Activated CD4-positive, alpha-beta T cell treated with anti-CD3 and anti-CD28 coated beads, Interleukin-2, amount 10 ng/mL, durations not matched to agents 7 days and 5 days (primary cell): ENCODE results near the gene ZDHHC3. TPM values are rescaled to one million over a fixed set of nuclear protein-coding genes. Genes with fewer than 3 reads are reported as not detected.
"Not testable (repeated sequence)": the region's sequence is repeated elsewhere in the genome, so short reads cannot be mapped to it uniquely, and the experiment has no call there.

Experiments used
- CTCF ChIA-PET: fragments of 350-600 bp; sonication (Branson Sonifier 250); formaldehyde crosslinking; loops from one replicate; lab custom pipeline; 2021; ENCODE audit warnings: antibody characterized with exemption; lab: Charles Lee
- POLR2A ChIA-PET: fragments of 350-600 bp; sonication (Branson Sonifier 250); formaldehyde crosslinking; loops from one replicate; lab custom pipeline; 2021; ENCODE audit warnings: antibody characterized with exemption; lab: Charles Lee
- DNase-seq: peaks from one replicate; pipeline ENCODE4 v3.0.0-alpha.2; 2020
- H3K27ac Mint-ChIP-seq: one replicate; pipeline ENCODE4 v1.8.0; 2021; ENCODE audit warnings: mild to moderate bottlenecking, moderate library complexity, mixed read lengths
- H3K27me3 Mint-ChIP-seq: one replicate; pipeline ENCODE4 v1.8.0; 2021; ENCODE audit warnings: mixed read lengths
- H3K36me3 Mint-ChIP-seq: one replicate; pipeline ENCODE4 v1.8.0; 2021; ENCODE audit warnings: low read depth, mixed read lengths
- H3K4me1 Mint-ChIP-seq: one replicate; pipeline ENCODE4 v1.8.0; 2021; ENCODE audit warnings: mixed read lengths
- H3K4me3 Mint-ChIP-seq: one replicate; pipeline ENCODE4 v1.8.0; 2021; ENCODE audit warnings: mild to moderate bottlenecking, moderate library complexity, mixed read lengths
- H3K9me3 Mint-ChIP-seq: one replicate; pipeline ENCODE4 v1.8.0; 2021; ENCODE audit warnings: mixed read lengths
- total RNA-seq, 2 experiments: library from RNA; stranded (reverse); gene quantifications; one replicate each; pipeline ENCODE4 v1.2.3, GENCODE V29; 2021

Gene ZDHHC3
- total RNA-seq, 2 experiments from 2014 or later, result 47.5 to 50.7 TPM

GRCh38 chr3:44957986-44958385, 18.0 kb downstream of the ZDHHC3 start:
- H3K27me3 Mint-ChIP-seq, result no peaks in the 10 kb centered on the region
- POLR2A ChIA-PET, result no interaction called here
- no peaks in the 10 kb centered on the region for H3K9me3 Mint-ChIP-seq
- peaks cover 2% of the 10 kb centered on the region for H3K4me1 Mint-ChIP-seq
- CTCF ChIA-PET, result interaction anchor here (0.6 kb wide), 1 partner anchor 18 kb away, joined by 3 read pairs; the partner anchor contains the start of genes EXOSC7 and ZDHHC3
- peaks cover 10% of the 10 kb centered on the region for H3K36me3 Mint-ChIP-seq
- no peak overlapping the region for H3K27ac Mint-ChIP-seq
- DNase-seq, result no peak
- H3K4me3 Mint-ChIP-seq, result no peak overlapping the region

DNA sequence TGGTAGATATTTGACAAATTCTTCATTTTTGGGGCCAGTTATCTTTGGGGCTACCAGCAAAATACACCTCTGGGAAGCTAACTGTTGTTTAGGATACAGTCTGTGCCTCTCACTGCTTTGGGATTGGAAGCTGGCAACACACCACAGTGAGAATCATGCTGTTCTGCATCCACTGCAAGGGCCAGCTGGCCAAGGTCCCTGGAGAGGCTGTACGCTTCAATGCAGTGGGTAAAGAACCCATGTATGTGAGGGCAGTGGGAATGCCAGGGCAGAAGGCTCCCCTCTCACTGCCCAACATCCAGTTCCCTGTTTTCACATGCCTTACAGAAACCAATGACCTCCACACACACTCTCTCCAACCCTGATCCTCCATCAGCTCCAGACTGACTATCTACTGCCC, 20.1 kb downstream of the ZDHHC3 start:
- POLR2A ChIA-PET, result no interaction called here

DNA sequence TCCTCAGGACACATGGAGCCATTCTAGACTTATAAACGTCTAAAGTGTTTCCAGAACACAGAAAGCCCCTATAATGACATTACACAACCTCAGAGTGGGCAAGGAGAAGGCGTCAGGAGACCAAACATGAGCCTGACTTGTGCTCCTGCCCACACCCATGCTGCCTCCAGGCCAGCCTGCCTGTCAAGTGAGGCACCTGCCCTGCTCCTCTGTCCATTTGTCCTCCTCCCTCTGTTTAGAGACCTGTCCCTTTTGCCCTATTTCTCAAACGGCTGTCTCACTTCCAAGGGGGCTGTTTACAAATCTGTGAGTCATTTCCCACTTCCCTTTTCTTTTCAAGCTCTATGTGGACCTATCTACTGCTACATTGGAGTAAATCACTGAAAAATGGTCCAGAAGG, 21.0 kb downstream of the ZDHHC3 start:
- H3K9me3 Mint-ChIP-seq, result no peaks in the 10 kb centered on the region
- CTCF ChIA-PET, result interaction anchor here (0.6 kb wide), 1 partner anchor 1722 kb away, joined by 3 read pairs; no protein-coding TSS in a partner anchor

More for the DNA sequence above, 20.1 kb downstream of the ZDHHC3 start:
- H3K9me3 Mint-ChIP-seq, result no peaks in the 10 kb centered on the region
- no peaks in the 10 kb centered on the region for H3K4me1 Mint-ChIP-seq
- no peak for DNase-seq
- H3K27me3 Mint-ChIP-seq, result no peaks in the 10 kb centered on the region
- peaks cover 14% of the 10 kb centered on the region for H3K36me3 Mint-ChIP-seq
- CTCF ChIA-PET, result interaction anchor here (0.7 to 0.8 kb wide), 2 partner anchors 16 kb away, joined by 3 to 4 read pairs; no protein-coding TSS in a partner anchor
- H3K4me3 Mint-ChIP-seq, result no peak overlapping the region
- no peak overlapping the region for H3K27ac Mint-ChIP-seq

DNA sequence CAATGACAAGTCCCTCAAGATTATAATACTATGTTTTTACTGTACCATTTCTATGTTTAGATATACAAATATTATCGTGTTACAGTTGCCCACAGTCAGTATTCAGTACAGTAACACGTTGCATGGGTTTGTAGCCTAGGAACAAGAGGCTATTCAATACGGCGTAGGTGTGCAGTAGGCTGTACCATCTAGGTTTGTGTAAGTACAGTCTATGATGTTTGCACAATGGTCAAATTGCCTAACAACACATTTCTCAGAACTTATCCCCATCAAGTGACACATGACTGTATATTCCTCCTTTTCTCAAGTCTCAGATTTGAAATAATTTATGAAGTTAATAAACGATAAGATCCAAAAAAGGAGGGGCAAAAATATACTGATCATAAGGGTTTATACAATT, 21.7 kb downstream of the ZDHHC3 start:
- H3K9me3 Mint-ChIP-seq, result no peaks in the 10 kb centered on the region
- DNase-seq, result no peak
- H3K4me3 Mint-ChIP-seq, result no peak overlapping the region
- H3K4me1 Mint-ChIP-seq, result no peaks in the 10 kb centered on the region
- H3K27me3 Mint-ChIP-seq, result no peaks in the 10 kb centered on the region
- ChIA-PET POLR2A (no interaction called here), CTCF (no interaction called here)
- no peak overlapping the region for H3K27ac Mint-ChIP-seq
- peaks cover 14% of the 10 kb centered on the region for H3K36me3 Mint-ChIP-seq

More for the DNA sequence above, 21.0 kb downstream of the ZDHHC3 start:
- no peak overlapping the region for H3K27ac Mint-ChIP-seq
- H3K36me3 Mint-ChIP-seq, result peaks cover 14% of the 10 kb centered on the region
- H3K4me1 Mint-ChIP-seq, result no peaks in the 10 kb centered on the region
- no peak overlapping the region for H3K4me3 Mint-ChIP-seq
- H3K27me3 Mint-ChIP-seq, result no peaks in the 10 kb centered on the region
- POLR2A ChIA-PET, result no interaction called here
- DNase-seq, result no peak

DNA sequence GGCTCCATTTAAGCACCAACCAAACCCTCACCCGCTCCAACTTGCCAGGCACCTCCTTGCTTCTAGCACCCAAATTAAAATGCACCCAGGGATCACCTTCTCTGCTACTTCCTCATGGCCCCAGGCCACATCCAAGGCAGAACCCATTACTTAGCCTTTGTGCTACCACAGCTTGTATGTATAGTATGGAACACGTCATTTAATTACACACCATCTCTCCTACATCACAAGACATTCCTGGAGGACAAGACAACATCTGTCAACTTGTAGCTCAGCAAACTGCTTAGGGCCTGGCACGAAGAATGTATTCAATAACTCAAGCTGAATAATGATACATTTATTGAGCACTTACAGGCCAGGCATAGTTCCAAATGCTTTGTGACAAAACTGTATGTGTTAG, 23.3 kb downstream of the ZDHHC3 start:
- ChIA-PET POLR2A (no interaction called here), CTCF (no interaction called here)
- H3K36me3 Mint-ChIP-seq, result peaks cover 14% of the 10 kb centered on the region
- no peak overlapping the region for H3K4me3 Mint-ChIP-seq
- H3K4me1 Mint-ChIP-seq, result no peaks in the 10 kb centered on the region
- no peaks in the 10 kb centered on the region for H3K9me3 Mint-ChIP-seq
- H3K27ac Mint-ChIP-seq, result no peak overlapping the region
- DNase-seq, result no peak
- H3K27me3 Mint-ChIP-seq, result no peaks in the 10 kb centered on the region

GRCh38 chr3:44950275-44950734, 25.7 kb downstream of the ZDHHC3 start:
- peaks cover 3% of the 10 kb centered on the region for H3K4me1 Mint-ChIP-seq
- ChIA-PET CTCF (no interaction called here), POLR2A (no interaction called here)
- peaks cover 6% of the 10 kb centered on the region for H3K36me3 Mint-ChIP-seq
- H3K4me3 Mint-ChIP-seq, result no peak overlapping the region
- no peak overlapping the region for H3K27ac Mint-ChIP-seq
- H3K9me3 Mint-ChIP-seq, result no peaks in the 10 kb centered on the region
- H3K27me3 Mint-ChIP-seq, result no peaks in the 10 kb centered on the region
- no peak for DNase-seq

DNA sequence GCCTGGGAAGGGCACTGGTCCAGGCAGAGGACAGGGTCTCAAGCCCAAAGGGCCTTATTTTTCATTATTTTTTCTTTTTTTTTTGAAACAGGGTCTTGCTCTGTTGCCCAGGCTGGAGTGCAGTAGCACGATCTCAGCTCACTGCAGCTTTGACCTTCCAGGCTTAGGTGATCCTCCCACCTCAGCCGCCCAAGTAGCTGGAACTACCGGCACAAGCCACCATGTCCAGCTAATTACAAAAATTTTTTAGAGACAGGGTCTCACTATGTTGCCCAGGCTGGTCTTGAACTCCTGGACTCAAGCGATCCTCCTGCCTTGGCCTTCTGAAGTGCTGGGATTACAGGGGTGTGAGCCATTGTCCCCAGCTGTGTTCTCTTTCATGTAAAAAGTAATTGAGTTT, 26.2 kb downstream of the ZDHHC3 start:
- H3K4me3 Mint-ChIP-seq, H3K4me1 Mint-ChIP-seq, POLR2A ChIA-PET, H3K36me3 Mint-ChIP-seq, H3K9me3 Mint-ChIP-seq, DNase-seq, H3K27me3 Mint-ChIP-seq, H3K27ac Mint-ChIP-seq: not testable (repeated sequence)
- CTCF ChIA-PET, result interaction anchor here (0.6 kb wide), 1 partner anchor 724 kb away, joined by 5 read pairs; no protein-coding TSS in a partner anchor

GRCh38 chr3:44948239-44948638, 27.7 kb downstream of the ZDHHC3 start:
- Mint-ChIP-seq H3K4me1 (peaks cover 3% of the 10 kb centered on the region), H3K9me3 (no peaks in the 10 kb centered on the region), H3K27ac (no peak overlapping the region), H3K36me3 (peaks cover 6% of the 10 kb centered on the region), H3K4me3 (no peak overlapping the region), H3K27me3 (no peaks in the 10 kb centered on the region)
- ChIA-PET CTCF (interaction anchor here (0.5 to 1.4 kb wide), 3 partner anchors 398 to 712 kb away, joined by 3 to 4 read pairs (median 3); no protein-coding TSS in a partner anchor), POLR2A (no interaction called here)
- DNase-seq, result no peak

GRCh38 chr3:44942202-44942921, 33.6 kb downstream of the ZDHHC3 start:
- H3K4me3 Mint-ChIP-seq, result no peak overlapping the region
- CTCF ChIA-PET, result interaction anchor here (0.6 to 1.2 kb wide), 2 partner anchors 15 to 936 kb away, joined by 3 read pairs; no protein-coding TSS in a partner anchor
- H3K27ac Mint-ChIP-seq, result no peak overlapping the region
- DNase-seq, result no peak
- POLR2A ChIA-PET, result no interaction called here
- no peaks in the 10 kb centered on the region for H3K27me3 Mint-ChIP-seq
- H3K4me1 Mint-ChIP-seq, result peaks cover 3% of the 10 kb centered on the region
- H3K36me3 Mint-ChIP-seq, result peaks cover 8% of the 10 kb centered on the region
- H3K9me3 Mint-ChIP-seq, result no peaks in the 10 kb centered on the region

DNA sequence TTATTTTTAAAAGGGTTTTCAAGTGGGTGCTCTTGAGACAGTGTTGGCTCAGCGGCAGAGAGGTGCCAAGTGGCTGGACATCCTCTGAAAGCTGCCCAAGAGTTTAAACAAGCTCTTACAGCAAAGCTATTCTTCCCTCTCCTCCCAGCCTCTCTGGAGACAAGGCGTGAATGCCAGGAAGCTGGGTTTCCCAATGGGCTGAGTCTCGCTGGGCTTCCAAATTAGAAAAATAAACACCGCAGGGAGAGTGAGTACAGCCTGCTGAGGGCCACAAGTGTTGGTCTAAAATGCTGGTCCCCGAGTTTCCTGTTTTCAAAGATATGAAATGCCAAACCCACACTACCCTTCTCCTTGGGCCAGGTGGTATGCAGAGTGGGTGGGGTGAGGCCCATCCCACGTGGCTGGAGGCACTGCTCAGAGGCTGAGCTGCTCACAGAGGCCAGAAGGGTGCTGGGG, 36.4 kb downstream of the ZDHHC3 start:
- no peak overlapping the region for H3K27ac Mint-ChIP-seq
- ChIA-PET CTCF (interaction anchor here (1.1 to 1.5 kb wide), 3 partner anchors 17 to 37 kb away, joined by 3 read pairs; partner anchors contain the start of genes EXOSC7 and ZDHHC3), POLR2A (no interaction called here)
- no peak overlapping the region for H3K4me3 Mint-ChIP-seq
- H3K27me3 Mint-ChIP-seq, result no peaks in the 10 kb centered on the region
- H3K9me3 Mint-ChIP-seq, result no peaks in the 10 kb centered on the region
- H3K4me1 Mint-ChIP-seq, result peaks cover 5% of the 10 kb centered on the region
- DNase-seq, result no peak
- H3K36me3 Mint-ChIP-seq, result peaks cover 24% of the 10 kb centered on the region

DNA sequence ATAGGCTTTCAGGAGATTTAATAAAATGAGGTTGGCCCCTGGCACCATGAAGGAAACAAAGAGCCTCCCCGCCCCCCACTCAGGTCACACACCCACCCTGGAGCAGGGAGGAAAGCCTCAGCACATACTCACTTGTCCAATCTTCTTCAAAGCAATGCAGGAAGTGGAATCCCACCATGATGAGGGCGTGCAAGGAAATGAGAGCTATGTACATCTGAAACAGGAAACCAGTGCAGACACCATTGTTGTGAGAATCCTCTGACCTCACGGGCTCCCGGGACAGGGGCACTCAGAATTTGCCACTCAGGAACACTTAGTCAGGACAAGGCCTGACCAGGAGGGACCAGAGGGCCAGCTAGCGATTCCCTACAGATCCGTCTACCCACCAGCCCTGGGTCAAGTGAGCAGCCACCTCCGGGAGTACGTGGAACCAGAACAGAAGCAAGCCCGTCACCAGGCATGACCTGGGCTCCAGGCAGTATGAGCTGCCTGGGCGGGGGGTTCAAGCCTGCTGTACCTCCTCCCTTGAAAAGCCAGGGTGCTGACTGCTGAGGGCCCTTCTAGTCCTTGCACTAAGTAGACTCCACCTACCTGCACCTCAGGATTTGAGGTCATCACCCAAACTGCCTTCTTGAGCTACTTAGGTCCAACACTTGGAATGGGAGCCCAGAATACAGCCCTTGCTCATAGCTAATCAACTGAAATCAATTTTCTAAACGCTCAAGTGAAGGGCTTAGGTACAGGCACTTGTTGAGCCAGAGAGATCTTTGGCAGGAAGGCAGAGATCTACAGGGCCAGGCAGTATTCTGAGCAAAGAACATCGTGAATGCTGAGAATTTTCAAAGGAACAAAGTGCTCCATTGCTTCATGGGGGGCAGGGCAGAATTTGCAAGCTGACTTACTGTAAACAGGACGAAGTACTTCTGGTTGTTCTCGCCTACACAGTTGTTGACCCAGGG, 42.7 kb downstream of the ZDHHC3 start:
- CTCF ChIA-PET, result no interaction called here
- H3K27me3 Mint-ChIP-seq, result no peaks in the 10 kb centered on the region
- POLR2A ChIA-PET, result no interaction called here
- no peaks in the 10 kb centered on the region for H3K9me3 Mint-ChIP-seq
- H3K27ac Mint-ChIP-seq, result peak overlapping the region; percentile 60
- peaks cover 34% of the 10 kb centered on the region for H3K36me3 Mint-ChIP-seq
- H3K4me3 Mint-ChIP-seq, result no peak overlapping the region
- DNase-seq, result no peak
- H3K4me1 Mint-ChIP-seq, result peaks cover 20% of the 10 kb centered on the region

DNA sequence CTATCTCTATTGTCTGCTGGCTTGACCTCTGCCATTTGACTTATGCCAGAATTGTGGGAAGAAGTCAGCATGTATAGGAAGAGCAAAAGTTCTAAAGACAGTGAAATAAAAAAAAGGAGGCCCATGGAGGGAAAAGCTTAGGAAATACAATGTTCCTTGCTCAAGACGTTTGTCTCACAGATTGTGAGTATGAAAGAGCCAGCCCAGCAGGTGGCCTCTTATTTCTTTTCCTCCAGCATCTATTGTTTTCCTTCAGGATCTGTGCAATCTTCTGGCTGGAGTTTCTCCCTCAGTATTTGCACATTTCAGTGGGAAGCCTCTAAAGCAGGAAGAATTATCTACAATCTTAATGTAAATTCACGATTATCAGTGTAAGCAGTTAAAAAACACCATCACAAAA, 43.7 kb downstream of the ZDHHC3 start:
- Mint-ChIP-seq H3K4me3 (no peak overlapping the region), H3K4me1 (peaks cover 20% of the 10 kb centered on the region), H3K27me3 (no peaks in the 10 kb centered on the region), H3K9me3 (no peaks in the 10 kb centered on the region), H3K36me3 (peaks cover 30% of the 10 kb centered on the region), H3K27ac (no peak overlapping the region)
- no peak for DNase-seq
- ChIA-PET CTCF (no interaction called here), POLR2A (no interaction called here)
